ENCODE results near the gene N4BP2L2. TPM values are rescaled to one million over a fixed set of nuclear protein-coding genes. Genes with fewer than 3 reads are reported as not detected.

Gene N4BP2L2
- total and polyA plus RNA-seq, 2 of the 13 experiments (the other 11 are each of a cell fraction or from before 2014, with no cell fraction given) = 58.9 to 81.2 TPM

- H2AFZ ChIP-seq (ENCODE audit: low read length) = peak overlapping the region; percentile 18
- H3K4me1 ChIP-seq (ENCODE audit: insufficient read depth, low read length) = peaks cover 58% of the 10 kb centered on the region
- WGBS (ENCODE audit: low lambda C conversion rate) = 38% methylated on average over 9 of the region's 9 CpGs
- in situ Hi-C loops (cut with HindIII; ENCODE audit: extremely low pct_ligation_motif_present, low pct_unique_long_range_greater_than_20kb) = loop anchor here (25.0 kb wide), 1 partner anchor 392 kb away; the partner anchor contains the start of gene FRY
- H3K4me3 ChIP-seq (replicated peaks in 1 of 3; ENCODE audit: insufficient read depth in 1 of 3, low read depth in 2 of 3, low read length in 3 of 3) = peak overlapping the region; percentile 76 to 90 (median 85)
- DNase-seq (ENCODE audit: low spot score) = no peak
- peak overlapping the region; percentile 88 for H3K4me2 ChIP-seq (ENCODE audit: low read depth, low read length)
- peaks cover 33% of the 10 kb centered on the region for H3K79me2 ChIP-seq (ENCODE audit: insufficient read depth, low read length)
- H4K20me1 ChIP-seq (ENCODE audit: insufficient read depth, low read length) = peaks cover 21% of the 10 kb centered on the region; the same call in 1 of the 2 replicates
- peak; percentile 2 for ATAC-seq
- no peaks in the 10 kb centered on the region; a peak in 1 of 5 replicates for H3K27me3 ChIP-seq (ENCODE audit: control insufficient read depth in 1 of 2, insufficient read depth in 2 of 2, low read length in 2 of 2)
- CTCF ChIA-PET (ENCODE audit: low intra/inter-chr PET ratio, low total read pairs) = no interaction called here
- no peaks in the 10 kb centered on the region for H3K9me3 ChIP-seq (ENCODE audit: low read length)
- H3K9ac ChIP-seq (ENCODE audit: insufficient read depth, low read depth, low read length) = peak overlapping the region; percentile 89
- H3K36me3 ChIP-seq (replicated peaks in 1 of 2; ENCODE audit: control insufficient read depth in 1 of 2, insufficient read depth in 2 of 2, low read length in 2 of 2) = peaks cover 0 to 3% of the 10 kb centered on the region in 2 experiments; a peak in 3 of 5 replicates
- H3K27ac ChIP-seq (ENCODE audit: extremely low read length, insufficient read depth, low read length) = peak overlapping the region; percentile 94
- POLR2A ChIA-PET = interaction anchor here (0.7 to 2.7 kb wide), 15 partner anchors 10 to 1214 kb away, joined by 3 to 19 read pairs (median 4); partner anchors contain the start of genes BRCA2, N4BP2L2, PDS5B and ZAR1L
- FAIRE-seq = no peak
- BruUV-seq (replicated peaks) = TSS peak; percentile 99
- intact Hi-C loops (cut with micrococcal nuclease; ENCODE audit: unreplicated experiment) = loop anchor here (2.0 to 10.0 kb wide), 2 partner anchors 14 to 106 kb away; partner anchors contain the start of gene N4BP2L2
- TF ChIP-seq MEIS1 (CRISPR knock-in tag; IDR thresholded peaks at IDR 0.05; ENCODE audit: borderline replicate concordance) (0 out of 2 replicates have a peak, but pooled peaks have one; percentile 3), SOX13 (IDR thresholded peaks at IDR 0.05) (no peak), SOX13 (CRISPR knock-in tag; conservative IDR thresholded peaks at IDR 0.05 in 1 of 2, IDR thresholded peaks at IDR 0.05 in 1 of 2) (no peak), DPF2 (CRISPR knock-in tag; IDR thresholded peaks at IDR 0.05; ENCODE audit: borderline replicate concordance, low read depth) (no peak), ZNF713 (CRISPR knock-in tag; IDR thresholded peaks at IDR 0.05) (0 out of 2 replicates have a peak, but pooled peaks have one; percentile 54), BRCA1 (CRISPR knock-in tag; IDR thresholded peaks at IDR 0.05) (0 out of 2 replicates have a peak, but pooled peaks have one; percentile 5), ASH2L (IDR thresholded peaks at IDR 0.05; ENCODE audit: insufficient read length, low read depth, low read length) (peak; percentile 14), CHD4 (IDR thresholded peaks at IDR 0.05; ENCODE audit: borderline replicate concordance, low read length) (no peak), ZBTB25 (CRISPR knock-in tag; IDR thresholded peaks at IDR 0.05) (no peak), NFIC (IDR thresholded peaks at IDR 0.05; ENCODE audit: low read length) (no peak), TGIF2 (CRISPR knock-in tag; IDR thresholded peaks at IDR 0.05) (no peak), PREB (CRISPR knock-in tag; IDR thresholded peaks at IDR 0.05) (no peak), FOXA1 (IDR thresholded peaks at IDR 0.05) (no peak), FOXA1 (CRISPR knock-in tag; IDR thresholded peaks at IDR 0.05) (no peak), DMAP1 (CRISPR knock-in tag; IDR thresholded peaks at IDR 0.05) (no peak), SATB2 (CRISPR knock-in tag; IDR thresholded peaks at IDR 0.05) (no peak), ADNP (CRISPR knock-in tag; IDR thresholded peaks at IDR 0.05) (no peak), PLSCR1 (CRISPR knock-in tag; IDR thresholded peaks at IDR 0.05; ENCODE audit: borderline replicate concordance) (no peak), ZNF224 (CRISPR knock-in tag; IDR thresholded peaks at IDR 0.05) (no peak), KAT2B (IDR thresholded peaks at IDR 0.05; ENCODE audit: borderline replicate concordance, low read depth, low read length) (no peak), CBX2 (IDR thresholded peaks at IDR 0.05; ENCODE audit: low read depth, low read length) (no peak), CBX2 (CRISPR knock-in tag; IDR thresholded peaks at IDR 0.05; ENCODE audit: low read depth) (no peak), CENPX (CRISPR knock-in tag; IDR thresholded peaks at IDR 0.05) (no peak)
Measured at GRCh38 chr13:32428581-32429432, 109.8 kb downstream of the N4BP2L2 start.
